ENCODE measurements around the gene MGLL.

DNA sequence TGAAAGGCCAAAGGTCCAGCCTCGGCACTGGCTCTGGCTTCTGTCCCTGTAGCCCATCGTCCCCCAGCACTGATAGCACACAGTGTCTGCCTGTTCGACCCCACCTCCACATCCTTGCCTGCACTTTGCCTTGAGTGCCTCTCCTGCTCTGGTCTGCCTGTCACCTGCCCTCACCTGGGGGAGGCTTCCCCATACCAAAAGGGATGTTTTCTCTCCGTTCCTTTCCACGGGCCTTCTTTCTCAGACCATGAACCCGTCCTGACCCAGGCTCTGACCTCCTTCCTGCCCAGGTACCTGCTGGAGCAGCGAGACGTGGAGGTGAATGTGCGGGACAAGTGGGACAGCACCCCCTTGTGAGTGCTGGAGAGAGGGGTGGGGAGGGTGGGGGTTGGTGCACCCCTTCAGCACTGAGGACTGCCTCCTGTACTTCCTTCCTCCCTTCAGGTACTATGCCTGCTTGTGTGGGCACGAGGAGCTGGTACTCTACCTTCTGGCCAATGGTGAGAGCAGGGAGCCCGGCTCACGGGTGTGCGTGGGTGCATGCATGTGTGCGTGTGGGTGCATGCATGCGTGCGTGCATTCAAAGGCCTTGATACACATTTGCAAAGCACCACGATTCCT, 148.1 kb downstream of the MGLL start:
- TF ChIP-seq, protein P1, sequence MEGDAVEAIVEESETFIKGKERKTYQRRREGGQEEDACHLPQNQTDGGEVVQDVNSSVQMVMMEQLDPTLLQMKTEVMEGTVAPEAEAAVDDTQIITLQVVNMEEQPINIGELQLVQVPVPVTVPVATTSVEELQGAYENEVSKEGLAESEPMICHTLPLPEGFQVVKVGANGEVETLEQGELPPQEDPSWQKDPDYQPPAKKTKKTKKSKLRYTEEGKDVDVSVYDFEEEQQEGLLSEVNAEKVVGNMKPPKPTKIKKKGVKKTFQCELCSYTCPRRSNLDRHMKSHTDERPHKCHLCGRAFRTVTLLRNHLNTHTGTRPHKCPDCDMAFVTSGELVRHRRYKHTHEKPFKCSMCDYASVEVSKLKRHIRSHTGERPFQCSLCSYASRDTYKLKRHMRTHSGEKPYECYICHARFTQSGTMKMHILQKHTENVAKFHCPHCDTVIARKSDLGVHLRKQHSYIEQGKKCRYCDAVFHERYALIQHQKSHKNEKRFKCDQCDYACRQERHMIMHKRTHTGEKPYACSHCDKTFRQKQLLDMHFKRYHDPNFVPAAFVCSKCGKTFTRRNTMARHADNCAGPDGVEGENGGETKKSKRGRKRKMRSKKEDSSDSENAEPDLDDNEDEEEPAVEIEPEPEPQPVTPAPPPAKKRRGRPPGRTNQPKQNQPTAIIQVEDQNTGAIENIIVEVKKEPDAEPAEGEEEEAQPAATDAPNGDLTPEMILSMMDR (IDR thresholded peaks at IDR 0.05; ENCODE audit: insufficient read depth, low read depth, low read length) = no peak
- TF ChIP-seq EZH2 (IDR thresholded peaks at IDR 0.05; ENCODE audit: insufficient read depth, low read length) = no peak
